HepG2 (cell line): Measurements from ENCODE around the gene MSI2. TPM values are rescaled to one million over a fixed set of nuclear protein-coding genes. Genes with fewer than 3 reads are reported as not detected.
A peak's percentile ranks its signal among the peaks of the same experiment; 100 is the strongest.

Source experiments
- AGO1 ChIP-seq: fragments of 200-400 bp; formaldehyde crosslinking; IDR thresholded peaks from 2 replicates; pipeline ENCODE4 v1.6.1; 2017; ENCODE audit warnings: mild to moderate bottlenecking, low read depth, low read length, moderate library complexity; ENCODE audit not compliant: poor library complexity, severe bottlenecking
- ARNT2 ChIP-seq: sonication (generic); formaldehyde crosslinking; IDR thresholded peaks from 2 replicates; pipeline ENCODE4 v1.8.0; 2022; ENCODE audit warnings: mild to moderate bottlenecking, low read depth, missing genetic modification reagents, moderate library complexity
- KDM1A ChIP-seq: IDR thresholded peaks from 2 replicates; pipeline ENCODE4 v1.6.1; 2016; ENCODE audit warnings: missing compliant biosample characterization
- PCBP2 ChIP-seq: fragments of 200-400 bp; formaldehyde crosslinking; optimal IDR thresholded peaks from 2 replicates; pipeline ENCODE3; 2018; ENCODE audit warnings: low read length, low read depth; ENCODE audit not compliant: poor library complexity, severe bottlenecking
- RELA ChIP-seq: sonication (generic); formaldehyde crosslinking; IDR thresholded peaks from 2 replicates; pipeline ENCODE4 v1.4.0; 2020; ENCODE audit warnings: missing genetic modification reagents
- RXRA ChIP-seq: sonication (generic); formaldehyde crosslinking; IDR thresholded peaks from 2 replicates; pipeline ENCODE4 v1.5.1; 2020; ENCODE audit warnings: missing genetic modification reagents
- SRSF1 ChIP-seq: fragments of 200-400 bp; formaldehyde crosslinking; optimal IDR thresholded peaks from 2 replicates; pipeline ENCODE3; 2017; ENCODE audit warnings: mild to moderate bottlenecking, low read depth, low read length, moderate library complexity
- STAT5B ChIP-seq: sonication (generic); formaldehyde crosslinking; IDR thresholded peaks from 2 replicates; pipeline ENCODE4 v1.4.0; 2020; ENCODE audit warnings: missing genetic modification reagents
- TCF12 ChIP-seq, 2 experiments: fragments of 450-650 bp in 1 of 2; sonication (generic) in 1 of 2; formaldehyde crosslinking in 1 of 2; IDR thresholded peaks; 2 replicates each; pipeline versions ENCODE4 v1.6.1 to v1.8.0; 2017 to 2022; ENCODE audit warnings: antibody characterized with exemption in 1 of 2, mild to moderate bottlenecking in 1 of 2, missing genetic modification reagents in 1 of 2, moderate library complexity in 1 of 2
- ZBTB7A ChIP-seq: sonication (generic); formaldehyde crosslinking; IDR thresholded peaks from 2 replicates; pipeline ENCODE4 v1.8.0; 2022; ENCODE audit warnings: mild to moderate bottlenecking, missing genetic modification reagents
- ZFYVE20 ChIP-seq: sonication (generic); formaldehyde crosslinking; IDR thresholded peaks from 2 replicates; pipeline ENCODE4 v1.8.0; 2023; ENCODE audit warnings: low read depth, mild to moderate bottlenecking, moderate library complexity, missing genetic modification reagents, borderline replicate concordance
- ZNF136 ChIP-seq: sonication (generic); formaldehyde crosslinking; IDR thresholded peaks from 2 replicates; pipeline ENCODE4 v1.8.1; 2022; ENCODE audit warnings: low read depth, mild to moderate bottlenecking, moderate library complexity, missing genetic modification reagents
- ZNF431 ChIP-seq: sonication (generic); formaldehyde crosslinking; IDR thresholded peaks from 2 replicates; pipeline ENCODE4 v1.9.0; 2022; ENCODE audit warnings: missing genetic modification reagents, low read depth, mild to moderate bottlenecking, borderline replicate concordance
- ZNF468 ChIP-seq: sonication (generic); formaldehyde crosslinking; IDR thresholded peaks from 2 replicates; pipeline ENCODE4 v1.8.0; 2022; ENCODE audit warnings: mild to moderate bottlenecking, moderate library complexity, missing genetic modification reagents
- ZNF670 ChIP-seq: sonication (generic); formaldehyde crosslinking; IDR thresholded peaks from 2 replicates; pipeline ENCODE4 v1.8.0; 2022; ENCODE audit warnings: mild to moderate bottlenecking, missing genetic modification reagents, borderline replicate concordance
- ZNF790 ChIP-seq: sonication (generic); formaldehyde crosslinking; IDR thresholded peaks from 2 replicates; pipeline ENCODE4 v1.8.0; 2022; ENCODE audit warnings: missing genetic modification reagents, mild to moderate bottlenecking, borderline replicate concordance
- polyA plus RNA-seq, 8 experiments: library from polyadenylated mRNA; depleted of rRNA in 3 of 8; stranded (reverse) in 7 of 8; unstranded in 1 of 8; fragments of >200 nt; fragmentation: Illumina TruSeq in 4 of 8; extraction: Trizol in 4 of 8; gene quantifications; 2 replicates each; pipeline versions ENCODE4 v1.2.1 to v1.2.3, GENCODE V29; 2011 to 2016; ENCODE audit warnings: low read depth in 4 of 8, missing spikeins in 1 of 8, mixed read lengths in 1 of 8; ENCODE audit not compliant: insufficient read depth in 1 of 8
- total RNA-seq, 5 experiments: library from RNA; depleted of rRNA; stranded (reverse); fragments of >200 nt; fragmentation: Illumina TruSeq; extraction: Trizol; gene quantifications; 2 replicates each; pipeline ENCODE4 v1.2.3, GENCODE V29; 2016; ENCODE audit warnings: low read depth in 1 of 5
- TF ChIP-seq, protein P1 (sequence below): sonication (generic); formaldehyde crosslinking; IDR thresholded peaks from 2 replicates; pipeline ENCODE4 v1.5.0; 2020; ENCODE audit warnings: mild to moderate bottlenecking, missing genetic modification reagents, borderline replicate concordance
- TF ChIP-seq, protein P2 (sequence below): IDR thresholded peaks from 2 replicates; pipeline ENCODE4 v1.4.0; 2020; ENCODE audit warnings: mild to moderate bottlenecking, missing genetic modification reagents
- TF ChIP-seq, protein P3 (sequence below): sonication (generic); formaldehyde crosslinking; IDR thresholded peaks from 2 replicates; pipeline ENCODE4 v1.4.0; 2020; ENCODE audit warnings: mild to moderate bottlenecking, missing genetic modification reagents
- TF ChIP-seq, protein P4 (sequence below): sonication (generic); formaldehyde crosslinking; IDR thresholded peaks from 2 replicates; pipeline ENCODE4 v1.4.0; 2020; ENCODE audit warnings: missing genetic modification reagents

Gene MSI2
- total and polyA plus RNA-seq, 2 of the 13 experiments (the other 11 are each of a cell fraction or from before 2014, with no cell fraction given), result 77.5 to 78.4 TPM

DNA sequence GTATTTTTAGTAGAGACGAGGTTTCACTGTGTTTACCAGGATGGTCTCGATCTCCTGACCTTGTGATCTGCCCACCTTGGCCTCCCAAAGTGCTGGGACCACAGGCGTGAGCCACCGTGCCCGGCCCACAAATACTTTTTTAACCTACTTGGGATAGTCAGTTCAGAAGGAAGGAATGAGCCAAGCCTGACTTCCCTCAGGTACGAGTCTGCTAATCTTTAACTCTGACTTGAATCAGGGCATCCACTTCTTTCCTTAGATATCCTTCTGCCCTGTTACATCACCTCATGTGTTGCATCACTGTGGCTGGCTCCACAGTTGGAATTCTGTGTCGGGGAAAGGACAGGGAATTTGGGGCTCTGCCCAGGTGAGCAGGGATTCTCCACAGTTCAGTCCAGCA is 120.8 kb downstream of the MSI2 start (continued):
- TF ChIP-seq SRSF1 (no peak), KDM1A (peak; percentile 87), ZNF790 (no peak), AGO1 (no peak), RELA (CRISPR knock-in tag) (0 out of 2 replicates have a peak, but pooled peaks have one; percentile 39), STAT5B (CRISPR knock-in tag) (no peak), ZNF136 (no peak), TCF12 (IDR thresholded peaks at IDR 0.05) (no peak), TCF12 (CRISPR knock-in tag; IDR thresholded peaks at IDR 0.05) (no peak), ZFYVE20 (CRISPR knock-in tag) (no peak), ZNF431 (CRISPR knock-in tag) (no peak), ARNT2 (CRISPR knock-in tag) (no peak), RXRA (peak; percentile 53; the same call in 1 of the 2 replicates), ZNF468 (CRISPR knock-in tag) (no peak), PCBP2 (no peak), ZNF670 (CRISPR knock-in tag) (0 out of 2 replicates have a peak, but pooled peaks have one; percentile 71), ZBTB7A (CRISPR knock-in tag) (no peak)
- TF ChIP-seq, protein P1, sequence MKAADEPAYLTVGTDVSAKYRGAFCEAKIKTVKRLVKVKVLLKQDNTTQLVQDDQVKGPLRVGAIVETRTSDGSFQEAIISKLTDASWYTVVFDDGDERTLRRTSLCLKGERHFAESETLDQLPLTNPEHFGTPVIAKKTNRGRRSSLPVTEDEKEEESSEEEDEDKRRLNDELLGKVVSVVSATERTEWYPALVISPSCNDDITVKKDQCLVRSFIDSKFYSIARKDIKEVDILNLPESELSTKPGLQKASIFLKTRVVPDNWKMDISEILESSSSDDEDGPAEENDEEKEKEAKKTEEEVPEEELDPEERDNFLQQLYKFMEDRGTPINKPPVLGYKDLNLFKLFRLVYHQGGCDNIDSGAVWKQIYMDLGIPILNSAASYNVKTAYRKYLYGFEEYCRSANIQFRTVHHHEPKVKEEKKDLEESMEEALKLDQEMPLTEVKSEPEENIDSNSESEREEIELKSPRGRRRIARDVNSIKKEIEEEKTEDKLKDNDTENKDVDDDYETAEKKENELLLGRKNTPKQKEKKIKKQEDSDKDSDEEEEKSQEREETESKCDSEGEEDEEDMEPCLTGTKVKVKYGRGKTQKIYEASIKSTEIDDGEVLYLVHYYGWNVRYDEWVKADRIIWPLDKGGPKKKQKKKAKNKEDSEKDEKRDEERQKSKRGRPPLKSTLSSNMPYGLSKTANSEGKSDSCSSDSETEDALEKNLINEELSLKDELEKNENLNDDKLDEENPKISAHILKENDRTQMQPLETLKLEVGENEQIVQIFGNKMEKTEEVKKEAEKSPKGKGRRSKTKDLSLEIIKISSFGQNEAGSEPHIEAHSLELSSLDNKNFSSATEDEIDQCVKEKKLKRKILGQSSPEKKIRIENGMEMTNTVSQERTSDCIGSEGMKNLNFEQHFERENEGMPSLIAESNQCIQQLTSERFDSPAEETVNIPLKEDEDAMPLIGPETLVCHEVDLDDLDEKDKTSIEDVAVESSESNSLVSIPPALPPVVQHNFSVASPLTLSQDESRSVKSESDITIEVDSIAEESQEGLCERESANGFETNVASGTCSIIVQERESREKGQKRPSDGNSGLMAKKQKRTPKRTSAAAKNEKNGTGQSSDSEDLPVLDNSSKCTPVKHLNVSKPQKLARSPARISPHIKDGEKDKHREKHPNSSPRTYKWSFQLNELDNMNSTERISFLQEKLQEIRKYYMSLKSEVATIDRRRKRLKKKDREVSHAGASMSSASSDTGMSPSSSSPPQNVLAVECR (CRISPR knock-in tag), result peak; percentile 23; the same call in 1 of the 2 replicates
- TF ChIP-seq, protein P2, sequence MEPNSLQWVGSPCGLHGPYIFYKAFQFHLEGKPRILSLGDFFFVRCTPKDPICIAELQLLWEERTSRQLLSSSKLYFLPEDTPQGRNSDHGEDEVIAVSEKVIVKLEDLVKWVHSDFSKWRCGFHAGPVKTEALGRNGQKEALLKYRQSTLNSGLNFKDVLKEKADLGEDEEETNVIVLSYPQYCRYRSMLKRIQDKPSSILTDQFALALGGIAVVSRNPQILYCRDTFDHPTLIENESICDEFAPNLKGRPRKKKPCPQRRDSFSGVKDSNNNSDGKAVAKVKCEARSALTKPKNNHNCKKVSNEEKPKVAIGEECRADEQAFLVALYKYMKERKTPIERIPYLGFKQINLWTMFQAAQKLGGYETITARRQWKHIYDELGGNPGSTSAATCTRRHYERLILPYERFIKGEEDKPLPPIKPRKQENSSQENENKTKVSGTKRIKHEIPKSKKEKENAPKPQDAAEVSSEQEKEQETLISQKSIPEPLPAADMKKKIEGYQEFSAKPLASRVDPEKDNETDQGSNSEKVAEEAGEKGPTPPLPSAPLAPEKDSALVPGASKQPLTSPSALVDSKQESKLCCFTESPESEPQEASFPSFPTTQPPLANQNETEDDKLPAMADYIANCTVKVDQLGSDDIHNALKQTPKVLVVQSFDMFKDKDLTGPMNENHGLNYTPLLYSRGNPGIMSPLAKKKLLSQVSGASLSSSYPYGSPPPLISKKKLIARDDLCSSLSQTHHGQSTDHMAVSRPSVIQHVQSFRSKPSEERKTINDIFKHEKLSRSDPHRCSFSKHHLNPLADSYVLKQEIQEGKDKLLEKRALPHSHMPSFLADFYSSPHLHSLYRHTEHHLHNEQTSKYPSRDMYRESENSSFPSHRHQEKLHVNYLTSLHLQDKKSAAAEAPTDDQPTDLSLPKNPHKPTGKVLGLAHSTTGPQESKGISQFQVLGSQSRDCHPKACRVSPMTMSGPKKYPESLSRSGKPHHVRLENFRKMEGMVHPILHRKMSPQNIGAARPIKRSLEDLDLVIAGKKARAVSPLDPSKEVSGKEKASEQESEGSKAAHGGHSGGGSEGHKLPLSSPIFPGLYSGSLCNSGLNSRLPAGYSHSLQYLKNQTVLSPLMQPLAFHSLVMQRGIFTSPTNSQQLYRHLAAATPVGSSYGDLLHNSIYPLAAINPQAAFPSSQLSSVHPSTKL (CRISPR knock-in tag), result peak; percentile 94
- TF ChIP-seq, protein P3, sequence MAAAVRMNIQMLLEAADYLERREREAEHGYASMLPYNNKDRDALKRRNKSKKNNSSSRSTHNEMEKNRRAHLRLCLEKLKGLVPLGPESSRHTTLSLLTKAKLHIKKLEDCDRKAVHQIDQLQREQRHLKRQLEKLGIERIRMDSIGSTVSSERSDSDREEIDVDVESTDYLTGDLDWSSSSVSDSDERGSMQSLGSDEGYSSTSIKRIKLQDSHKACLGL (CRISPR knock-in tag), result no peak
- TF ChIP-seq, protein P4, sequence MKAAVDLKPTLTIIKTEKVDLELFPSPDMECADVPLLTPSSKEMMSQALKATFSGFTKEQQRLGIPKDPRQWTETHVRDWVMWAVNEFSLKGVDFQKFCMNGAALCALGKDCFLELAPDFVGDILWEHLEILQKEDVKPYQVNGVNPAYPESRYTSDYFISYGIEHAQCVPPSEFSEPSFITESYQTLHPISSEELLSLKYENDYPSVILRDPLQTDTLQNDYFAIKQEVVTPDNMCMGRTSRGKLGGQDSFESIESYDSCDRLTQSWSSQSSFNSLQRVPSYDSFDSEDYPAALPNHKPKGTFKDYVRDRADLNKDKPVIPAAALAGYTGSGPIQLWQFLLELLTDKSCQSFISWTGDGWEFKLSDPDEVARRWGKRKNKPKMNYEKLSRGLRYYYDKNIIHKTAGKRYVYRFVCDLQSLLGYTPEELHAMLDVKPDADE (CRISPR knock-in tag), result no peak
